HG03354 (cell line): ENCODE results near the gene PLXNA4.
"Not testable (repeated sequence)": the region's sequence is repeated elsewhere in the genome, so short reads cannot be mapped to it uniquely, and the experiment has no call there.

Experiments
- ATAC-seq: cut with Tn5 transposase; IDR thresholded peaks from one replicate; pipeline ENCODE4 v1.9.1; 2021; ENCODE audit warnings: mild to moderate bottlenecking; ENCODE audit not compliant: unreplicated experiment, poor library complexity, severe bottlenecking

The PLXNA4 gene

GRCh38 chr7:132182992-132183391, 393.3 kb downstream of the PLXNA4 start:
- no peak for ATAC-seq

- no peak for ATAC-seq
Observed at GRCh38 chr7:132181946-132182685, 394.2 kb downstream of the PLXNA4 start.

- no peak for ATAC-seq
Observed at GRCh38 chr7:132181371-132181770, 394.9 kb downstream of the PLXNA4 start.

- no peak for ATAC-seq
Observed at GRCh38 chr7:132180481-132180880, 395.8 kb downstream of the PLXNA4 start.

GRCh38 chr7:132179681-132180080, 396.6 kb downstream of the PLXNA4 start:
- ATAC-seq: no peak

- ATAC-seq: no peak
Observed at GRCh38 chr7:132179080-132179430, 397.2 kb downstream of the PLXNA4 start.

GRCh38 chr7:132178402-132179079, 397.7 kb downstream of the PLXNA4 start:
- not testable (repeated sequence) for ATAC-seq

- no peak for ATAC-seq
Observed at GRCh38 chr7:132177708-132178401, 398.4 kb downstream of the PLXNA4 start.

- no peak for ATAC-seq
Observed at GRCh38 chr7:132176719-132177118, 399.6 kb downstream of the PLXNA4 start.

- no peak for ATAC-seq
Observed at GRCh38 chr7:132171130-132171576, 405.1 kb downstream of the PLXNA4 start.

- no peak for ATAC-seq
Observed at GRCh38 chr7:132169730-132170129, 406.5 kb downstream of the PLXNA4 start.

GRCh38 chr7:132168239-132168638, 408.0 kb downstream of the PLXNA4 start:
- no peak for ATAC-seq

GRCh38 chr7:132165695-132166094, 410.6 kb downstream of the PLXNA4 start:
- ATAC-seq: not testable (repeated sequence)

- no peak for ATAC-seq
Observed at GRCh38 chr7:132164558-132165125, 411.6 kb downstream of the PLXNA4 start.

- no peak for ATAC-seq
Observed at GRCh38 chr7:132162556-132163144, 413.6 kb downstream of the PLXNA4 start.

GRCh38 chr7:132161976-132162375, 414.3 kb downstream of the PLXNA4 start:
- no peak for ATAC-seq

- no peak for ATAC-seq
Observed at GRCh38 chr7:132161533-132161915, 414.7 kb downstream of the PLXNA4 start.

GRCh38 chr7:132160611-132161532, 415.4 kb downstream of the PLXNA4 start:
- ATAC-seq: no peak

- ATAC-seq: no peak
Observed at GRCh38 chr7:132158841-132159240, 417.4 kb downstream of the PLXNA4 start.
